Smooth muscle cell (in vitro differentiated cells): ENCODE results near the gene UBE4A. TPM values are rescaled to one million over a fixed set of nuclear protein-coding genes. Genes with fewer than 3 reads are reported as not detected.

Experiments
- DNase-seq: peaks from one replicate; lab custom pipeline; 2025; ENCODE audit not compliant: unreplicated experiment; lab: John Stamatoyannopoulos, UW
- H2AFZ ChIP-seq: fragments of 200-600 bp; sonication (generic); 2 replicates; pipeline ENCODE4 v1.6.0; 2016; ENCODE audit warnings: antibody characterized with exemption, low read depth, mild to moderate bottlenecking
- H3F3A ChIP-seq: fragments of 200-600 bp; sonication (generic); 2 replicates; pipeline ENCODE4 v1.6.0; 2017; ENCODE audit warnings: antibody characterized with exemption, low read depth
- H3K27ac ChIP-seq: fragments of 200-600 bp; sonication (generic); 2 replicates; pipeline ENCODE4 v1.5.1; 2016; ENCODE audit warnings: low read depth, mild to moderate bottlenecking
- H3K27me3 ChIP-seq: fragments of 200-600 bp; sonication (generic); 2 replicates; pipeline ENCODE4 v1.6.1; 2016; ENCODE audit warnings: low read depth, mild to moderate bottlenecking
- H3K36me3 ChIP-seq: fragments of 200-600 bp; sonication (generic); 2 replicates; pipeline ENCODE4 v1.5.1; 2016; ENCODE audit warnings: low read depth
- H3K4me1 ChIP-seq: fragments of 200-600 bp; sonication (generic); 2 replicates; pipeline ENCODE4 v1.5.1; 2016; ENCODE audit warnings: low read depth
- H3K4me2 ChIP-seq: fragments of 200-600 bp; sonication (generic); 2 replicates; pipeline ENCODE4 v1.6.0; 2016; ENCODE audit warnings: mild to moderate bottlenecking
- H3K4me3 ChIP-seq: fragments of 200-600 bp; sonication (generic); 2 replicates; pipeline ENCODE4 v1.5.1; 2016; ENCODE audit warnings: mild to moderate bottlenecking
- H3K79me2 ChIP-seq: fragments of 200-600 bp; sonication (generic); 2 replicates; pipeline ENCODE4 v1.6.0; 2016; ENCODE audit warnings: low read depth, mild to moderate bottlenecking
- H3K9ac ChIP-seq: fragments of 200-600 bp; sonication (generic); 2 replicates; pipeline ENCODE4 v1.6.0; 2016; ENCODE audit warnings: low read depth
- H3K9me3 ChIP-seq: fragments of 200-600 bp; sonication (generic); replicated peaks from 2 replicates; pipeline ENCODE4 v1.5.1; 2016; ENCODE audit warnings: low read depth
- H4K20me1 ChIP-seq: fragments of 200-600 bp; sonication (generic); 2 replicates; pipeline ENCODE4 v1.6.0; 2016; ENCODE audit warnings: low read depth
- WGBS: methylation state at CpG from one replicate; pipeline ENCODE4 v1.1.7; 2016; ENCODE audit warnings: low lambda C conversion rate; 5-methylcytosine and 5-hydroxymethylcytosine counted together
- polyA plus RNA-seq: library from polyadenylated mRNA; unstranded; fragments of >200 nt; fragmentation: Nextera tagmentation; extraction: Ambion mirVana; gene quantifications from 2 replicates; pipeline ENCODE4 v1.2.1, GENCODE V29; 2016
- total RNA-seq: library from RNA; depleted of rRNA; stranded (reverse); fragments of >200 nt; gene quantifications from 2 replicates; pipeline ENCODE4 v1.2.3, GENCODE V29; 2014
- TF ChIP-seq, protein P1 (sequence below): fragments of 200-600 bp; sonication (generic); IDR thresholded peaks from 2 replicates; pipeline ENCODE4 v1.5.1; 2017; ENCODE audit warnings: borderline replicate concordance, mild to moderate bottlenecking, antibody characterized with exemption; ENCODE audit not compliant: insufficient read depth, poor library complexity, severe bottlenecking

The UBE4A gene
- total and polyA plus RNA-seq, 2 experiments from 2014 or later: 17.3 to 52.4 TPM

GRCh38 chr11:118341261-118341660 lies 18.1 kb upstream of the UBE4A start:
- no peaks in the 10 kb centered on the region for H3K9me3 ChIP-seq
- H3K27ac ChIP-seq: no peak overlapping the region
- H3K9ac ChIP-seq: no peak overlapping the region
- H3K4me2 ChIP-seq: no peak overlapping the region
- H3K36me3 ChIP-seq: no peaks in the 10 kb centered on the region
- no peaks in the 10 kb centered on the region for H4K20me1 ChIP-seq
- 92% methylated on average over 3 of the region's 3 CpGs for WGBS
- H3K4me1 ChIP-seq: no peaks in the 10 kb centered on the region
- no peak overlapping the region for H2AFZ ChIP-seq
- no peak for DNase-seq
- no peaks in the 10 kb centered on the region for H3K79me2 ChIP-seq
- H3K4me3 ChIP-seq: no peak overlapping the region
- peaks cover 13% of the 10 kb centered on the region for H3K27me3 ChIP-seq
- TF ChIP-seq, protein P1, sequence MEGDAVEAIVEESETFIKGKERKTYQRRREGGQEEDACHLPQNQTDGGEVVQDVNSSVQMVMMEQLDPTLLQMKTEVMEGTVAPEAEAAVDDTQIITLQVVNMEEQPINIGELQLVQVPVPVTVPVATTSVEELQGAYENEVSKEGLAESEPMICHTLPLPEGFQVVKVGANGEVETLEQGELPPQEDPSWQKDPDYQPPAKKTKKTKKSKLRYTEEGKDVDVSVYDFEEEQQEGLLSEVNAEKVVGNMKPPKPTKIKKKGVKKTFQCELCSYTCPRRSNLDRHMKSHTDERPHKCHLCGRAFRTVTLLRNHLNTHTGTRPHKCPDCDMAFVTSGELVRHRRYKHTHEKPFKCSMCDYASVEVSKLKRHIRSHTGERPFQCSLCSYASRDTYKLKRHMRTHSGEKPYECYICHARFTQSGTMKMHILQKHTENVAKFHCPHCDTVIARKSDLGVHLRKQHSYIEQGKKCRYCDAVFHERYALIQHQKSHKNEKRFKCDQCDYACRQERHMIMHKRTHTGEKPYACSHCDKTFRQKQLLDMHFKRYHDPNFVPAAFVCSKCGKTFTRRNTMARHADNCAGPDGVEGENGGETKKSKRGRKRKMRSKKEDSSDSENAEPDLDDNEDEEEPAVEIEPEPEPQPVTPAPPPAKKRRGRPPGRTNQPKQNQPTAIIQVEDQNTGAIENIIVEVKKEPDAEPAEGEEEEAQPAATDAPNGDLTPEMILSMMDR: no peak
- no peaks in the 10 kb centered on the region for H3F3A ChIP-seq

DNA sequence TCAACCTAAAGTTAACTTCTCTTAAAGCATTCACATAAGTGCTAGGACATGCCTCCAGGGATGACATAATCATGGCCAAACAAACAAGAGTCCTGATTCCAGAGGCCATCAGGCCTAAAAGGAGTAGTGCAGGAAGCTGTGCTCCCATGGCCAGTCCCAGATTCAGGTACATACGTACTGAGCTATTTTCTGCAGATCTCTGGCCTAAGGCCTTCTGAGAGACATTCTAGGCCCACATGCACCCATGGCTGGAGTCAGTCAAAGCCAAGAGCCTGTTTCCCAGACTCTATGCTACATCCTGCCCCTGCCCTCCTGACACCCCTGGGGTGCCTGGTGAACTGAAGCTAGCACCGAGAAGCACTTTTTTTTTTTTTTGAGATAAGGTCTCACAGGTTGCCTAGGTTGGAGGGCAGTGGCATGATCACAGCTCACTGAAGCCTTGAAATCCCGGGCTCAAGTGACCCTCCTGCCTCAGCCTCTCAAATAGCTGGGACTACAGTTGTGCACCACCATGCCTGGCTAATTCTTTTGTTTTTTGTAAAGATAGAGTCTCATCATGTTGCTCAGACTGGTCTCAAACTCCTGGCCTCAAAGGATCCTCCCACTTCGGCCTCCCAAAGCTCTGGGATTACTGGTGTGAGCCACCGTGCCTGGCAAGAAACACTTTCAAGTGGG lies 17.4 kb upstream of the UBE4A start:
- Histone ChIP-seq H3K4me1 (no peaks in the 10 kb centered on the region), H3K4me3 (no peak overlapping the region), H3F3A (no peaks in the 10 kb centered on the region), H3K9ac (no peak overlapping the region), H3K27ac (no peak overlapping the region), H3K27me3 (peaks cover 19% of the 10 kb centered on the region), H3K4me2 (no peak overlapping the region), H3K9me3 (no peaks in the 10 kb centered on the region), H2AFZ (no peak overlapping the region), H3K79me2 (no peaks in the 10 kb centered on the region), H3K36me3 (no peaks in the 10 kb centered on the region), H4K20me1 (no peaks in the 10 kb centered on the region)
- TF ChIP-seq, protein P1: no peak
- 93% methylated on average over 5 of the region's 5 CpGs for WGBS
- no peak for DNase-seq

GRCh38 chr11:118342503-118343161 lies 16.8 kb upstream of the UBE4A start, which contains the start of gene CD3D:
TSS of gene CD3D (minus strand) at chr11:118342705. CDS start at chr11:118342607, 98 bp downstream.
- H4K20me1 ChIP-seq: no peaks in the 10 kb centered on the region
- no peak within 1 kb of the TSS for H2AFZ ChIP-seq
- H3K9ac ChIP-seq: no peak within 1 kb of the TSS
- no peaks in the 10 kb centered on the region for H3F3A ChIP-seq
- no peaks in the 10 kb centered on the region for H3K36me3 ChIP-seq
- H3K27me3 ChIP-seq: peaks cover 25% of the 10 kb centered on the region
- H3K4me2 ChIP-seq: no peak within 1 kb of the TSS
- H3K4me1 ChIP-seq: no peaks in the 10 kb centered on the region
- no peak within 1 kb of the TSS for H3K4me3 ChIP-seq
- H3K79me2 ChIP-seq: no peaks in the 10 kb centered on the region
- H3K27ac ChIP-seq: no peak within 1 kb of the TSS
- TF ChIP-seq, protein P1: no peak
- DNase-seq: no peak
- 79% methylated on average over 13 of the region's 13 CpGs for WGBS
- H3K9me3 ChIP-seq: no peaks in the 10 kb centered on the region
